Smooth muscle cell (in vitro differentiated cells): Measurements from ENCODE around the gene HOXC12. TPM values are rescaled to one million over a fixed set of nuclear protein-coding genes. Genes with fewer than 3 reads are reported as not detected.
A peak's percentile ranks its signal among the peaks of the same experiment; 100 is the strongest.

ENCODE experiments used
- DNase-seq: peaks from one replicate; lab custom pipeline; 2025; ENCODE audit not compliant: unreplicated experiment; lab: John Stamatoyannopoulos, UW
- H2AFZ ChIP-seq: fragments of 200-600 bp; sonication (generic); 2 replicates; pipeline ENCODE4 v1.6.0; 2016; ENCODE audit warnings: antibody characterized with exemption, low read depth, mild to moderate bottlenecking
- H3F3A ChIP-seq: fragments of 200-600 bp; sonication (generic); 2 replicates; pipeline ENCODE4 v1.6.0; 2017; ENCODE audit warnings: antibody characterized with exemption, low read depth
- H3K27ac ChIP-seq: fragments of 200-600 bp; sonication (generic); 2 replicates; pipeline ENCODE4 v1.5.1; 2016; ENCODE audit warnings: low read depth, mild to moderate bottlenecking
- H3K27me3 ChIP-seq: fragments of 200-600 bp; sonication (generic); 2 replicates; pipeline ENCODE4 v1.6.1; 2016; ENCODE audit warnings: low read depth, mild to moderate bottlenecking
- H3K36me3 ChIP-seq: fragments of 200-600 bp; sonication (generic); 2 replicates; pipeline ENCODE4 v1.5.1; 2016; ENCODE audit warnings: low read depth
- H3K4me1 ChIP-seq: fragments of 200-600 bp; sonication (generic); 2 replicates; pipeline ENCODE4 v1.5.1; 2016; ENCODE audit warnings: low read depth
- H3K4me2 ChIP-seq: fragments of 200-600 bp; sonication (generic); 2 replicates; pipeline ENCODE4 v1.6.0; 2016; ENCODE audit warnings: mild to moderate bottlenecking
- H3K4me3 ChIP-seq: fragments of 200-600 bp; sonication (generic); 2 replicates; pipeline ENCODE4 v1.5.1; 2016; ENCODE audit warnings: mild to moderate bottlenecking
- H3K79me2 ChIP-seq: fragments of 200-600 bp; sonication (generic); 2 replicates; pipeline ENCODE4 v1.6.0; 2016; ENCODE audit warnings: low read depth, mild to moderate bottlenecking
- H3K9ac ChIP-seq: fragments of 200-600 bp; sonication (generic); 2 replicates; pipeline ENCODE4 v1.6.0; 2016; ENCODE audit warnings: low read depth
- H3K9me3 ChIP-seq: fragments of 200-600 bp; sonication (generic); replicated peaks from 2 replicates; pipeline ENCODE4 v1.5.1; 2016; ENCODE audit warnings: low read depth
- H4K20me1 ChIP-seq: fragments of 200-600 bp; sonication (generic); 2 replicates; pipeline ENCODE4 v1.6.0; 2016; ENCODE audit warnings: low read depth
- WGBS: methylation state at CpG from one replicate; pipeline ENCODE4 v1.1.7; 2016; ENCODE audit warnings: low lambda C conversion rate; 5-methylcytosine and 5-hydroxymethylcytosine counted together
- polyA plus RNA-seq: library from polyadenylated mRNA; unstranded; fragments of >200 nt; fragmentation: Nextera tagmentation; extraction: Ambion mirVana; gene quantifications from 2 replicates; pipeline ENCODE4 v1.2.1, GENCODE V29; 2016
- total RNA-seq: library from RNA; depleted of rRNA; stranded (reverse); fragments of >200 nt; gene quantifications from 2 replicates; pipeline ENCODE4 v1.2.3, GENCODE V29; 2014
- TF ChIP-seq, protein P1 (sequence below): fragments of 200-600 bp; sonication (generic); IDR thresholded peaks from 2 replicates; pipeline ENCODE4 v1.5.1; 2017; ENCODE audit warnings: borderline replicate concordance, mild to moderate bottlenecking, antibody characterized with exemption; ENCODE audit not compliant: insufficient read depth, poor library complexity, severe bottlenecking

The HOXC12 gene
- total and polyA plus RNA-seq, 2 experiments from 2014 or later = 0.32 TPM; not detected in 1

DNA sequence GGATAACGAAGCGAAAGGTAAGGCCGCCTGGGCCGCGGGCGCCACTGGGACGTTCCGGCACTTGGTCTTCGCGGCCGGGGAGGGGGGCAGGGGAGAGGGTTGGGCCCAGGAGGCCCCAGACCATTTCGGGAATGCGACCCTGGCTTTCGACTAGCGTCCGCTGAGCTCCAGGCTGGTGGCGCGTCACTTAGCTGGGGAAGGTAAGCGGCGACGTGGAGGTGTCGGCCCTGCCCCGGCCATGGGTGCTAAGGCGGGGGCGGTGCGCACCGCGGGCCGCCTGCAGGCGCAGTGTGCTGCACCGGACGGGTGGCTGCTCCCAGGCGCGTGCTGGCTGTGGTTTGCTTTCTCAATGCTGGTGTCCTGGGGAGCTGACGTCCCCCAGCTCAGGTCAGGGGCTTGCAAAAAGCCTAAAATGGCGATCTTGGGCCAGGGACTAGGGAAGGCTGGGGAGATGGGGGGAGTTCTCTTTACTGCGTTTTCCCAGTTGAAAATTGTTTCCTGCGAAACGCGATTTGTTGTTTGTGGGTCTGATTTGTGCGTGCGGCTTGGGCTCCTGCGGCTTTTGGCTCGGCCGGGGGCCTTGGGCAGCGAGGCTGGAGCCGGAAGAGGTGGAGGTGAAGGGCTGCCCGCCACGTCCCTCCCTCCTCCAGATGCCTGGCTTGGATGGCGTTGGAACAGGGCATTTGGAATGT, 31.4 kb downstream of the HOXC12 start:
- DNase-seq = no peak
- 5% methylated on average over 50 of the region's 50 CpGs for WGBS
- Histone ChIP-seq H3F3A (no peaks in the 10 kb centered on the region), H2AFZ (no peak overlapping the region), H3K36me3 (no peaks in the 10 kb centered on the region), H3K9ac (no peak overlapping the region), H3K79me2 (no peaks in the 10 kb centered on the region), H3K27me3 (peaks cover 100% of the 10 kb centered on the region), H3K4me1 (no peaks in the 10 kb centered on the region), H3K4me3 (peak overlapping the region; percentile 11), H3K27ac (no peak overlapping the region), H3K9me3 (no peaks in the 10 kb centered on the region), H3K4me2 (peak overlapping the region; percentile 80), H4K20me1 (no peaks in the 10 kb centered on the region)
- TF ChIP-seq, protein P1, sequence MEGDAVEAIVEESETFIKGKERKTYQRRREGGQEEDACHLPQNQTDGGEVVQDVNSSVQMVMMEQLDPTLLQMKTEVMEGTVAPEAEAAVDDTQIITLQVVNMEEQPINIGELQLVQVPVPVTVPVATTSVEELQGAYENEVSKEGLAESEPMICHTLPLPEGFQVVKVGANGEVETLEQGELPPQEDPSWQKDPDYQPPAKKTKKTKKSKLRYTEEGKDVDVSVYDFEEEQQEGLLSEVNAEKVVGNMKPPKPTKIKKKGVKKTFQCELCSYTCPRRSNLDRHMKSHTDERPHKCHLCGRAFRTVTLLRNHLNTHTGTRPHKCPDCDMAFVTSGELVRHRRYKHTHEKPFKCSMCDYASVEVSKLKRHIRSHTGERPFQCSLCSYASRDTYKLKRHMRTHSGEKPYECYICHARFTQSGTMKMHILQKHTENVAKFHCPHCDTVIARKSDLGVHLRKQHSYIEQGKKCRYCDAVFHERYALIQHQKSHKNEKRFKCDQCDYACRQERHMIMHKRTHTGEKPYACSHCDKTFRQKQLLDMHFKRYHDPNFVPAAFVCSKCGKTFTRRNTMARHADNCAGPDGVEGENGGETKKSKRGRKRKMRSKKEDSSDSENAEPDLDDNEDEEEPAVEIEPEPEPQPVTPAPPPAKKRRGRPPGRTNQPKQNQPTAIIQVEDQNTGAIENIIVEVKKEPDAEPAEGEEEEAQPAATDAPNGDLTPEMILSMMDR = no peak

DNA sequence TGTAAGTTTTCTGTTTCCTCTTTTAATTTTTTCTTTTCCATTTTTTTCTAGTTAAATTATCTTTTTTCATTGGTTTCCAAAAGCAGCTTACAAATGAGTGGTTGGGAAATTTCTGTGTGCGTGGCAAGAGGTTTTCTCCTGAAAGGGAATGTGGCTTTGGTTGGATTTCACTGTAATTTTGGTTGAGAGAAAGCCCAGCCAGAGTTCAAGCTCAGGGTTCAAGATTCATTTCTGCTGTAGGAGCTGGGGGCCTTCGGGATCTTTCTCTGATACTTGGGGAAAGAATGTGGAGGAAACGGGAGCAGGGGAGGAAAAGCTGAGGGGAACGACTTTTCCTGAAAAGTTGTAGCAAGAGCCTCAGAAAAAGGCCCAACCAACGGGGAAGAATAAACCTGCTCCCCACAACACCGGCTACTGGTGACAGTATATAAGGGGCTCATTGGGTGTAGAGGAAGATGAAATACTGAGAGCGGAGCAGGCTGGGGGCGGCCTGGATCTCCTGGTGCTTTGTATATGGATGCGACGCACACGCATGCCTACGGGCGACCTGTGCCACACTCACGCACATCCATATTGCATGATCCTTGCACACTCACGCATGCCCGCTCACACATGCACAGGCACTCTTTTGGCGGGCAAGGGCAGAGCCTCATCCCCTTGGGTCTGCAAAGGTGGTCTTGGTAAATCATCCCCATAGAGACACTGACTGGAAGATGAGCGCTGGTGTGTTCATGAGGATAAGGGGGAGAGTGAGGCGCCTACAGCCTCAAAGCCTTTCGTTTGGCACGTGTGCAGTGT, 32.2 kb downstream of the HOXC12 start:
- no peak for DNase-seq
- Histone ChIP-seq H3K4me1 (no peaks in the 10 kb centered on the region), H3K4me2 (no peak overlapping the region), H3K27me3 (peaks cover 100% of the 10 kb centered on the region), H3K79me2 (no peaks in the 10 kb centered on the region), H3K27ac (no peak overlapping the region), H4K20me1 (no peaks in the 10 kb centered on the region), H3F3A (no peaks in the 10 kb centered on the region), H3K9me3 (no peaks in the 10 kb centered on the region), H3K36me3 (no peaks in the 10 kb centered on the region), H3K9ac (no peak overlapping the region), H2AFZ (no peak overlapping the region), H3K4me3 (no peak overlapping the region)
- 44% methylated on average over 21 of the region's 21 CpGs for WGBS
- TF ChIP-seq, protein P1 = no peak

DNA sequence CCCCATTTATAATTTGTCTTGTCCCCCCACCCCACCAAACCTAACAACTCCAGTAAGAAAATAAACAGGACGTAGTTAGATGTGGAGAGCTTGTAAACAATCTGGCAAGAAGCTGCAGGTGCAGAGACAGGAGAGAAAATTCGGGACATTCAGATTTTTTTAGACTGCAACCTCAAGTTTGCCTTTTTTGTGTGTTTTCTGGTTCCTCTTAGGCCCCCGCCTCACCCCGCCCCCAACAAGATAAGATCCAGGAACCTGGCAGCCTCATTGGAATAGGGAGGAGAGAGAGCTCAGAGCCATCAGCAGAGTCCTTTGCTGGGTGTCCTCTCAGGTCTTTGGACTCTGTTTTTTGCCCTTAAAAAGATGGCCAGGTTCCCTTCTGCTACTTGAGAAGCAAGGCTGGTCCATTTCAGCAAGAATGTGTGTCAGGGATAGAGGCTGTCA, 33.1 kb downstream of the HOXC12 start:
- H3K27me3 ChIP-seq = peaks cover 100% of the 10 kb centered on the region
- no peaks in the 10 kb centered on the region for H3K79me2 ChIP-seq
- no peak for DNase-seq
- no peaks in the 10 kb centered on the region for H3K9me3 ChIP-seq
- H4K20me1 ChIP-seq = no peaks in the 10 kb centered on the region
- no peak overlapping the region for H3K4me3 ChIP-seq
- no peaks in the 10 kb centered on the region for H3K4me1 ChIP-seq
- no peaks in the 10 kb centered on the region for H3K36me3 ChIP-seq
- 28% methylated on average over 4 of the region's 4 CpGs for WGBS
- H3F3A ChIP-seq = no peaks in the 10 kb centered on the region
- no peak overlapping the region for H3K27ac ChIP-seq
- TF ChIP-seq, protein P1 = no peak
- no peak overlapping the region for H2AFZ ChIP-seq
- no peak overlapping the region for H3K9ac ChIP-seq
- H3K4me2 ChIP-seq = no peak overlapping the region
